Activated CD4-positive, CD25-positive, alpha-beta regulatory T cell treated with anti-CD3 and anti-CD28 coated beads, Interleukin-2, amount 50 U/mL, for 72 hours (primary cell): ENCODE results near the gene DNAJC6.
"Not testable (repeated sequence)": the region's sequence is repeated elsewhere in the genome, so short reads cannot be mapped to it uniquely, and the experiment has no call there.

Experiments used
- DNase-seq: peaks from one replicate; pipeline ENCODE4 v3.0.0; 2021

The DNAJC6 gene

GRCh38 chr1:65435987-65436386 lies 126.6 kb downstream of the DNAJC6 start:
- DNase-seq, result no peak

DNA sequence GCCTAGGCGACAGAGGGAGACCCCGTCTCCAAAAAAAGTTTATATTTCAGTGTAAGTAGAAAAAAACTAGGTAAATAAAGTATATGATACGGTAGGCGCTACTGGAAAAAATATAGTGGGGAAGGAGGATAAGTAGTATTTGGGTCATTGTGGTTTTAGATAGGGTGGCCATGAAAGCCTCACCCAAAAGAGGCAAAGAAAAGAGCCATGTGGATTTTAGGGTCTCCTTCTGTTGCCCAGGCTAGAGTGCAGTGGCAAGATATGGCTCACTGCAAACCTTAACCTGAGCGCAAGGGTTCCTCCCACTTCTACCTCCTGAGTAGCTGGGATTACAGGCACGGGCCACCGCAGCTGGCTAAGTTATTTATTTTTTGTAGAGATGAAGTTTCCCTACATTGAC lies 128.3 kb downstream of the DNAJC6 start:
- DNase-seq, result no peak

DNA sequence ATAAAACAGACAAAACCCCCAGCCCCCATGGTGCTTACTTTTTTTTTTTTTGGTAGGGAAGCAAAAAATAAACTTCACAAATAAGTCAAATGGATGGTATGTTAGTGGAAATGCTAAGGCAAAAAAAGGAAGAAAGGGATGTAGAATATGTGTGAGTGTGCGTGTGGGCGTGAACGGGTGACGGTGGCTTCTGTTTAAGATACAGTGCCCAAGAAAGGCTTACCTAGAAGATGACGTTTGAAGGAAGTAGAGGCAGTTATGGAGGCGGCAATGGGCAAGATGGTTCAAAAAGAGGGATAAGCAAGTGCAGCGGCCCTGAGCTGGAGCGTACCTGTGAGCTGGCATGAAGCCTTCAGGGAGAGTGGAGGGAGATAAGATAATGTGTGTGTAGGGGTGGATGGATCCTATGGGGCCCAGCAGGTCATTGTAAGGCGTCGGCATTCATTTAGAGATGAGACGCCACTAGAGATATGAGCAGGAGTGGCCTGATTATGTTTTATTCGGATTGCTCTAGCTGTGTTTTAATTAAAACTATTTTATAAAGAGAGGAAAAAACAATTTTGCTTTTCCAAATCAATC lies 131.1 kb downstream of the DNAJC6 start:
- DNase-seq, result no peak

GRCh38 chr1:65440915-65441314 lies 131.6 kb downstream of the DNAJC6 start:
- no peak for DNase-seq

GRCh38 chr1:65441464-65441863 lies 132.1 kb downstream of the DNAJC6 start:
- no peak for DNase-seq

- no peak for DNase-seq
Measured at GRCh38 chr1:65442442-65442841, 133.1 kb downstream of the DNAJC6 start.

GRCh38 chr1:65443647-65444046 lies 134.3 kb downstream of the DNAJC6 start:
- no peak for DNase-seq

- no peak for DNase-seq
Measured at GRCh38 chr1:65444128-65444640, 134.8 kb downstream of the DNAJC6 start.

DNA sequence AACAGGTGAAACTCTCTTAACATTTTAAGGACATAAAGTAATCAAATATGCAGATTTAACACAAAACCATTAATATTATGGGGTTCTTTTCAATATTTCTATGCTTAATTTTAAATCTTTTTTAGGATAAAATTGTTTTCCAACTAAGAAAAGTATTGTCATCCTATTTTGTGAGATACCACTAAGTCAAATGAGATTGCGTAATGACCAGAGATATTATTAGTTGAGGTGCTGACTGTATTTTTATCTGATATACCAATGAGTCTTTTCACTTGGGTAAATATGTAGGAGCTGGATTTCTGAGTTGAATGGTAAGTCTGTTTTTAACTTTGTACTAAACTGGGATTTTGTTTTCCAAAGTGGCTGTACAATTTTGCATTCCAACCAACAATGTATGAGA lies 136.5 kb downstream of the DNAJC6 start:
- DNase-seq, result no peak

GRCh38 chr1:65449214-65449823 lies 140.0 kb downstream of the DNAJC6 start:
- no peak for DNase-seq

- DNase-seq, result not testable (repeated sequence)
Measured at GRCh38 chr1:65455678-65456077, 146.3 kb downstream of the DNAJC6 start.

DNA sequence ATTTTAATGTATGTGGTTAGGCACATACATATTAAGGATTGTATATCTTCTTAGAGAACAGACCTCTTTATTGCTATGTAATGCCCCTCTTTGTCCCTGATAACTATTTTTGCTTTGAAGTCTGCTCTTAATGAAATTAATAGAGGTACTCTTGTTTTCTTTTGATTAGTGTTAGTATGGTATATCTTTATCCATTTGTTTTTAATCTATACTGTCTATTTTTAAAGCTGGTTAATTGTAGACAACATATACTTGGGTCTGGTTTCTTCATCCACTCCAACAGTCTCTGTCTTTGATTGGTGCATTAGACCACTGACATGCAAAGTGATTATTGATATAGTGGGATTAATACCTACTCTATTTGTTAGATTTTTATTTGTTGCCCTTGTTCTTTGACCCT lies 147.1 kb downstream of the DNAJC6 start:
- no peak for DNase-seq

GRCh38 chr1:65457868-65458267 lies 148.5 kb downstream of the DNAJC6 start:
- no peak for DNase-seq

- DNase-seq, result no peak
Measured at GRCh38 chr1:65458730-65459396, 149.5 kb downstream of the DNAJC6 start.

DNA sequence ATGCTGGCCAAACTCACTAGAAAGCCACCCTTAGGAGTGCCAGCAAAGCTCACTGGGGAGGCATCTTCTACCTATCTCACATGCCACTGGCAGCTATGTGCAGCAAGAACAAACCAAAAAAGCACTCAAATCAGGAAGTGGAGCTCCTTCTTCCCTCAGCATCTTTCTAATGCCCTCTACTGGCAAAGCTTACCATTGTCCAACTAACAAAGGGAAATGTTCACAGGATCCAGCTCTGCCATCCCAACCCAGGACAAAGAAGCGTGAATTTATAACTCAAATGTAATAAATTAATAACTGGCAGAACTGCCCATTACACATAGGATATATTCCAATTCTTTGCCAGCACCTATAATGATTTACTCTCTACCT lies 150.0 kb downstream of the DNAJC6 start:
- DNase-seq, result no peak
